K562 (cell line): ENCODE measurements around the gene ENTREP3. TPM values are rescaled to one million over a fixed set of nuclear protein-coding genes. Genes with fewer than 3 reads are reported as not detected.

ENCODE experiments used
- FOXA1 ChIP-seq: fragments of 450-650 bp; IDR thresholded peaks from 2 replicates; pipeline ENCODE4 v1.6.1; 2016; ENCODE audit warnings: mild to moderate bottlenecking, borderline replicate concordance
- HBP1 ChIP-seq: fragments of 450-650 bp; formaldehyde crosslinking; IDR thresholded peaks from 2 replicates; pipeline ENCODE4 v1.4.0; 2022; ENCODE audit warnings: missing genetic modification characterization
- SAP30 ChIP-seq: fragments of 200-600 bp; sonication (generic); IDR thresholded peaks from 2 replicates; pipeline ENCODE4 v1.6.1; 2012; ENCODE audit warnings: borderline replicate concordance, low read depth, mild to moderate bottlenecking, moderate library complexity, low read length, control low read depth, inconsistent platforms; ENCODE audit not compliant: insufficient read depth, poor library complexity, severe bottlenecking
- SIN3A ChIP-seq, 2 experiments: fragments of 150-350 bp in 1 of 2; IDR thresholded peaks; 2 replicates each; pipeline ENCODE4 v1.6.1; 2011 to 2016; ENCODE audit warnings: borderline replicate concordance in 2 of 2, low read depth in 2 of 2, low read length in 2 of 2, mild to moderate bottlenecking in 2 of 2, moderate library complexity in 2 of 2; ENCODE audit not compliant: control insufficient read depth in 1 of 2
- SRSF7 ChIP-seq: fragments of 200-400 bp; formaldehyde crosslinking; optimal IDR thresholded peaks from 2 replicates; pipeline ENCODE3; 2017; ENCODE audit warnings: mild to moderate bottlenecking, low read depth, low read length
- TEAD1 ChIP-seq, 2 experiments: fragments of 450-650 bp in 1 of 2; sonication (generic) in 1 of 2; formaldehyde crosslinking; IDR thresholded peaks; 2 replicates each; pipeline versions ENCODE4 v1.4.0 to v1.8.0; 2020 to 2022; ENCODE audit warnings: mild to moderate bottlenecking in 2 of 2, missing genetic modification reagents in 1 of 2
- TFAM ChIP-seq: fragments of 250-450 bp; sonication (Bioruptor Pico); conservative IDR thresholded peaks from 2 replicates; pipeline ENCODE4 v1.5.0; 2021; ENCODE audit warnings: mild to moderate bottlenecking, moderate library complexity
- THAP7 ChIP-seq: fragments of 250-450 bp; sonication (Bioruptor Pico); IDR thresholded peaks from 2 replicates; pipeline ENCODE4 v1.5.0; 2021
- ZBTB40 ChIP-seq, 2 experiments: fragments of 450-650 bp in 1 of 2; sonication (generic) in 1 of 2; formaldehyde crosslinking in 1 of 2; IDR thresholded peaks; 2 replicates each; pipeline versions ENCODE4 v1.7.1 to v1.9.0; 2016 to 2022; ENCODE audit warnings: inconsistent platforms in 1 of 2, mild to moderate bottlenecking in 1 of 2, missing genetic modification reagents in 1 of 2
- ZBTB5 ChIP-seq: fragments of 450-650 bp; IDR thresholded peaks from 2 replicates; pipeline ENCODE4 v1.6.1; 2017; ENCODE audit warnings: antibody characterized with exemption
- ZNF263 ChIP-seq: sonication (generic); formaldehyde crosslinking; IDR thresholded peaks from 2 replicates; pipeline ENCODE4 v1.8.0; 2022; ENCODE audit warnings: mild to moderate bottlenecking, missing genetic modification reagents, borderline replicate concordance
- polyA plus RNA-seq, 8 experiments: library from polyadenylated mRNA; depleted of rRNA in 4 of 8; stranded (reverse) in 5 of 8; unstranded in 3 of 8; fragments of >200 nt; fragmentation: Nextera tagmentation in 2 of 8; fragmentation: Illumina TruSeq in 1 of 8; extraction: Ambion mirVana in 2 of 8; extraction: Trizol in 1 of 8; gene quantifications; 2 replicates each; pipeline versions ENCODE4 v1.2.1 to v1.2.3, GENCODE V29; 2011 to 2014; ENCODE audit warnings: inconsistent platforms in 1 of 8, missing spikeins in 1 of 8
- total RNA-seq, 7 experiments: library from RNA; depleted of rRNA in 6 of 7; stranded (reverse); fragments of >200 nt in 6 of 7; fragmentation: Illumina TruSeq in 2 of 7; extraction: Trizol in 2 of 7; gene quantifications; 2 replicates each; pipeline versions ENCODE4 v1.2.1 to v1.2.3, GENCODE V29; 2011 to 2021; ENCODE audit warnings: low replicate concordance in 1 of 7

ENTREP3 gene
- total and polyA plus RNA-seq, 9 of the 15 experiments (the other 6 are each of a cell fraction or from before 2014, with no cell fraction given): 1.9 to 41.8 (median 5.9) TPM

GRCh38 chr1:155226910-155227260 lies 28.4 kb downstream of the ENTREP3 start (continued):
- peak; percentile 34; the same call in 1 of the 2 replicates for TF ChIP-seq ZNF263
- TF ChIP-seq ZBTB5: no peak
- TF ChIP-seq TFAM: no peak
- no peak; a peak in 1 of 4 replicates for TF ChIP-seq SIN3A (IDR thresholded peaks at IDR 0.05; ENCODE audit: borderline replicate concordance in 2 of 2, control insufficient read depth in 1 of 2, low read depth in 2 of 2, low read length in 2 of 2)
- peak; percentile 69; the same call in 1 of the 2 replicates for TF ChIP-seq THAP7 (CRISPR knock-in tag)
- no peak for TF ChIP-seq FOXA1
- no peak; a peak in 1 of 4 replicates for TF ChIP-seq TEAD1 (CRISPR knock-in tag; IDR thresholded peaks at IDR 0.05)
- TF ChIP-seq HBP1 (CRISPR knock-in tag): no peak
- no peak for TF ChIP-seq SRSF7
- peak; percentile 64 for TF ChIP-seq ZBTB40 (IDR thresholded peaks at IDR 0.05)
- no peak for TF ChIP-seq ZBTB40 (CRISPR knock-in tag; IDR thresholded peaks at IDR 0.05)
- peak; percentile 27 for TF ChIP-seq SAP30
